ENCODE measurements around the gene SAMD4B. TPM values are rescaled to one million over a fixed set of nuclear protein-coding genes. Genes with fewer than 3 reads are reported as not detected.

The SAMD4B gene
- total and polyA plus RNA-seq, 2 of the 8 experiments (the other 6 are each of a cell fraction or from before 2014, with no cell fraction given) = 137 to 158 TPM

GRCh38 chr19:39412867-39413271 lies 70.6 kb downstream of the SAMD4B start:
- peak overlapping the region; percentile 93 for H2BK5ac ChIP-seq (ENCODE audit: low read depth, low read length)
- no peak overlapping the region for H3K14ac ChIP-seq (ENCODE audit: insufficient read length)
- no peaks in the 10 kb centered on the region for H3K9me3 ChIP-seq (ENCODE audit: insufficient read depth in 2 of 2, low read depth in 1 of 2, low read length in 1 of 2)
- 0% methylated on average over 16 of the region's 24 CpGs; no CpG with 5 or more reads in 1 of the 2 experiments for WGBS, 2 experiments (ENCODE audit: extremely low coverage in 1 of 2, insufficient coverage in 1 of 2, insufficient read length in 1 of 2, insufficient replicate concordance in 2 of 2, low coverage in 1 of 2, low lambda C conversion rate in 2 of 2, missing lambda C conversion rate in 1 of 2)
- H3K79me2 ChIP-seq (ENCODE audit: control insufficient read depth in 1 of 2, insufficient read depth in 2 of 2, low read length in 2 of 2) = peaks cover 6 to 28% of the 10 kb centered on the region in 2 experiments; a peak in 3 of 4 replicates
- 0 out of 2 replicates have a peak overlapping the region, but pooled peaks have one; percentile 39 for H2AK5ac ChIP-seq (ENCODE audit: low read depth, low read length)
- POLR2A ChIA-PET (ENCODE audit: partially characterized antibody) = interaction anchor here (2.1 to 25.7 kb wide), 5 partner anchors 8 to 34 kb away, joined by 6 to 1154 read pairs (median 23); partner anchors contain the start of genes MED29, PAF1, RPS16 and SUPT5H
- peak overlapping the region; percentile 73 for H4K8ac ChIP-seq (ENCODE audit: extremely low read depth, insufficient read depth, low read length)
- peak overlapping the region; percentile 76 for H4K91ac ChIP-seq (replicated peaks; ENCODE audit: insufficient read length, low read length)
- peak overlapping the region; percentile 8 for H3K4ac ChIP-seq (replicated peaks; ENCODE audit: insufficient read length, low read depth, low read length)
- CTCF ChIA-PET (ENCODE audit: partially characterized antibody) = interaction anchor here (1.5 to 2.3 kb wide), 6 partner anchors 14 to 102 kb away, joined by 4 to 128 read pairs (median 11); partner anchors contain the start of gene SELENOV
- H2AFZ ChIP-seq (ENCODE audit: low read length) = no peak overlapping the region
- peak overlapping the region; percentile 66 to 97 (median 92) for H3K4me3 ChIP-seq (ENCODE audit: extremely low read depth in 1 of 4, insufficient read depth in 2 of 4, low read depth in 3 of 4, low read length in 4 of 4)
- no peak overlapping the region for H2BK15ac ChIP-seq (ENCODE audit: low read length)
- peak overlapping the region; percentile 83 for H3K27ac ChIP-seq (ENCODE audit: low read depth, low read length)
- no peak overlapping the region for H3K23ac ChIP-seq (ENCODE audit: insufficient read length)
- DNase-seq (ENCODE audit: low read depth in 1 of 2, low spot score in 2 of 2) (no peak), FAIRE-seq (no peak)
- H3K27me3 ChIP-seq (replicated peaks in 1 of 4; ENCODE audit: control insufficient read depth in 3 of 4, extremely low read depth in 1 of 4, insufficient read depth in 3 of 4, low read length in 3 of 4) = no peaks in the 10 kb centered on the region
- H3K18ac ChIP-seq (ENCODE audit: extremely low read depth, low read length) = peak overlapping the region; percentile 93
- peak overlapping the region; percentile 88 for H3K56ac ChIP-seq (replicated peaks; ENCODE audit: insufficient read length, low read depth, low read length)
- no peak overlapping the region for H2BK120ac ChIP-seq (replicated peaks; ENCODE audit: low read depth, low read length)
- peak overlapping the region; percentile 70 for H4K5ac ChIP-seq (ENCODE audit: insufficient read length, low read depth, low read length)
- no peak overlapping the region for H2BK20ac ChIP-seq (ENCODE audit: low read length)
- peaks cover 10 to 38% (median 18%) of the 10 kb centered on the region in 4 experiments; a peak in 6 of 7 replicates for H3K4me1 ChIP-seq (replicated peaks in 1 of 4; ENCODE audit: control insufficient read depth in 3 of 4, insufficient read depth in 4 of 4, low read length in 3 of 4)
- H3K4me2 ChIP-seq (ENCODE audit: insufficient read depth in 1 of 2, low read depth in 2 of 2, low read length in 2 of 2) = peak overlapping the region; percentile 84 to 86
- H3K36me3 ChIP-seq (ENCODE audit: control insufficient read depth in 2 of 4, insufficient read depth in 4 of 4, low read length in 3 of 4) = peaks cover 0 to 14% (median 0%) of the 10 kb centered on the region in 4 experiments; a peak in 3 of 8 replicates
- H3K9ac ChIP-seq (replicated peaks in 1 of 4; ENCODE audit: extremely low read depth in 1 of 4, low read depth in 3 of 4, low read length in 3 of 4) = peak overlapping the region; percentile 65 to 84 (median 76)
- H2BK12ac ChIP-seq (ENCODE audit: low read depth, low read length) = no peak overlapping the region
- peaks cover 16% of the 10 kb centered on the region for H3K23me2 ChIP-seq (ENCODE audit: low read depth, low read length)
- peaks cover 5 to 23% of the 10 kb centered on the region in 2 experiments for H4K20me1 ChIP-seq (replicated peaks in 1 of 2; ENCODE audit: control insufficient read depth in 1 of 2, insufficient read depth in 2 of 2, low read length in 2 of 2)
- H3K79me1 ChIP-seq (ENCODE audit: low read depth, low read length) = no peaks in the 10 kb centered on the region; the same call in 1 of the 2 replicates
- TF ChIP-seq, protein P1, sequence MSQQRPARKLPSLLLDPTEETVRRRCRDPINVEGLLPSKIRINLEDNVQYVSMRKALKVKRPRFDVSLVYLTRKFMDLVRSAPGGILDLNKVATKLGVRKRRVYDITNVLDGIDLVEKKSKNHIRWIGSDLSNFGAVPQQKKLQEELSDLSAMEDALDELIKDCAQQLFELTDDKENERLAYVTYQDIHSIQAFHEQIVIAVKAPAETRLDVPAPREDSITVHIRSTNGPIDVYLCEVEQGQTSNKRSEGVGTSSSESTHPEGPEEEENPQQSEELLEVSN (IDR thresholded peaks at IDR 0.05) = no peak
- no peak for TF ChIP-seq USF2 (IDR thresholded peaks at IDR 0.05; ENCODE audit: low read length)
- no peak for TF ChIP-seq KDM1A (IDR thresholded peaks at IDR 0.05; ENCODE audit: borderline replicate concordance, low read length)
- no peak for TF ChIP-seq SP2 (IDR thresholded peaks at IDR 0.05; ENCODE audit: low read length)
- 0 out of 4 replicates have a peak, but pooled peaks of 1 of the 2 experiments have one; percentile 67 for TF ChIP-seq SIN3A (conservative IDR thresholded peaks at IDR 0.05 in 1 of 2, IDR thresholded peaks at IDR 0.05 in 1 of 2; ENCODE audit: low read depth in 1 of 2, low read length in 2 of 2)
- TF ChIP-seq GTF2F1 (IDR thresholded peaks at IDR 0.05; ENCODE audit: borderline replicate concordance, low read depth, low read length) = 0 out of 2 replicates have a peak, but pooled peaks have one; percentile 1
- TF ChIP-seq KDM5A (IDR thresholded peaks at IDR 0.05; ENCODE audit: low read length) = 0 out of 2 replicates have a peak, but pooled peaks have one; percentile 3
- no peak for TF ChIP-seq HDAC2 (IDR thresholded peaks at IDR 0.05; ENCODE audit: borderline replicate concordance in 1 of 2, low read depth in 2 of 2, low read length in 2 of 2)
- no peak for TF ChIP-seq RAD21 (IDR thresholded peaks at IDR 0.05 in 1 of 2, conservative IDR thresholded peaks at IDR 0.05 in 1 of 2; ENCODE audit: low read depth in 2 of 2, low read length in 2 of 2)

All from H1 (cell line).